ENCODE results near the gene C3orf22. TPM values are rescaled to one million over a fixed set of nuclear protein-coding genes. Genes with fewer than 3 reads are reported as not detected.

The C3orf22 gene
- polyA plus RNA-seq, 1 donor from 2014 or later, result not detected

- Histone ChIP-seq H3K4me3 (ENCODE audit: low read length) (no peak overlapping the region), H3K4me2 (ENCODE audit: low read length) (no peak overlapping the region), H3K27ac (ENCODE audit: low read length) (no peak overlapping the region), H4K20me1 (ENCODE audit: insufficient read depth) (no peaks in the 10 kb centered on the region), H3K79me2 (replicated peaks; ENCODE audit: insufficient read depth, low read length) (no peaks in the 10 kb centered on the region), H3F3A (ENCODE audit: insufficient read depth, low read length, poor library complexity, severe bottlenecking) (no peaks in the 10 kb centered on the region), H3K9me2 (ENCODE audit: insufficient read depth, low read length) (no peaks in the 10 kb centered on the region), H3K27me3 (ENCODE audit: insufficient read depth, low read depth, low read length) (no peaks in the 10 kb centered on the region), H3K9me3 (ENCODE audit: low read length) (no peaks in the 10 kb centered on the region), H3K36me3 (ENCODE audit: insufficient read depth, low read length) (no peaks in the 10 kb centered on the region), H2AFZ (ENCODE audit: low read depth, low read length) (no peak overlapping the region), H3K9ac (ENCODE audit: low read length) (no peak overlapping the region)
- TF ChIP-seq TAF1 (IDR thresholded peaks at IDR 0.05; ENCODE audit: low read depth) (no peak), RAD21 (conservative IDR thresholded peaks at IDR 0.05) (no peak)
These were observed 2.7 kb downstream of the C3orf22 start for GRCh38 chr3:126555795-126556636.

- no peak for TF ChIP-seq POLR2AphosphoS5 (IDR thresholded peaks at IDR 0.05)
- TF ChIP-seq SMC3 (conservative IDR thresholded peaks at IDR 0.05; ENCODE audit: poor library complexity), result no peak
- no peak for TF ChIP-seq EP300 (conservative IDR thresholded peaks at IDR 0.05; ENCODE audit: poor library complexity, severe bottlenecking)
- no peak for TF ChIP-seq EZH2 (IDR thresholded peaks at IDR 0.05; ENCODE audit: borderline replicate concordance, insufficient read depth, low read length, poor library complexity, severe bottlenecking)
- no peak for TF ChIP-seq MXI1 (conservative IDR thresholded peaks at IDR 0.05; ENCODE audit: poor library complexity, severe bottlenecking)
- TF ChIP-seq TAF1 (IDR thresholded peaks at IDR 0.05; ENCODE audit: low read depth), result no peak
- no peak for TF ChIP-seq CTCF (IDR thresholded peaks at IDR 0.05; ENCODE audit: poor library complexity, severe bottlenecking)
- H3K27me3 ChIP-seq (ENCODE audit: insufficient read depth, low read depth, low read length), result no peaks in the 10 kb centered on the region
These were observed 3.9 kb downstream of the C3orf22 start for GRCh38 chr3:126554560-126555525.

More at GRCh38 chr3:126554560-126555525, 3.9 kb downstream of the C3orf22 start:
- H3K4me2 ChIP-seq (ENCODE audit: low read length), result no peak overlapping the region
- H2AFZ ChIP-seq (ENCODE audit: low read depth, low read length), result no peak overlapping the region
- H3K79me2 ChIP-seq (replicated peaks; ENCODE audit: insufficient read depth, low read length), result no peaks in the 10 kb centered on the region
- H3K9me2 ChIP-seq (ENCODE audit: insufficient read depth, low read length), result no peaks in the 10 kb centered on the region
- no peaks in the 10 kb centered on the region for H4K20me1 ChIP-seq (ENCODE audit: insufficient read depth)
- H3K36me3 ChIP-seq (ENCODE audit: insufficient read depth, low read length), result no peaks in the 10 kb centered on the region
- no peaks in the 10 kb centered on the region for H3F3A ChIP-seq (ENCODE audit: insufficient read depth, low read length, poor library complexity, severe bottlenecking)
- H3K4me3 ChIP-seq (ENCODE audit: low read length), result no peak overlapping the region
- H3K9ac ChIP-seq (ENCODE audit: low read length), result no peak overlapping the region
- H3K27ac ChIP-seq (ENCODE audit: low read length), result no peak overlapping the region
- no peaks in the 10 kb centered on the region for H3K9me3 ChIP-seq (ENCODE audit: low read length)

All from neural cell (in vitro differentiated cells).